ENCODE measurements around the gene MDFIC. TPM values are rescaled to one million over a fixed set of nuclear protein-coding genes. Genes with fewer than 3 reads are reported as not detected.

The MDFIC gene
- total RNA-seq, 1 donor from 2014 or later = 25.2 TPM

GRCh38 chr7:114981323-114981722 lies 59.4 kb downstream of the MDFIC start:
- Mint-ChIP-seq H3K4me3 (no peak overlapping the region), H3K27me3 (ENCODE audit: low read depth) (no peaks in the 10 kb centered on the region), H3K4me1 (peaks cover 17% of the 10 kb centered on the region), H3K9me3 (no peaks in the 10 kb centered on the region), H3K36me3 (peaks cover 12% of the 10 kb centered on the region), H3K27ac (no peak overlapping the region)
- DNase-seq (ENCODE audit: low spot score in 2 of 2, unreplicated experiment in 2 of 2) = no peak
- no peak for TF ChIP-seq CTCF (IDR thresholded peaks at IDR 0.05; ENCODE audit: unreplicated experiment)

- peaks cover 16% of the 10 kb centered on the region for H3K36me3 Mint-ChIP-seq
- H3K27me3 Mint-ChIP-seq (ENCODE audit: low read depth) = no peaks in the 10 kb centered on the region
- H3K27ac Mint-ChIP-seq = peak overlapping the region; percentile 24
- TF ChIP-seq CTCF (IDR thresholded peaks at IDR 0.05; ENCODE audit: unreplicated experiment) = no peak
- no peak for DNase-seq (ENCODE audit: low spot score in 2 of 2, unreplicated experiment in 2 of 2)
- no peaks in the 10 kb centered on the region for H3K9me3 Mint-ChIP-seq
- peaks cover 11% of the 10 kb centered on the region for H3K4me1 Mint-ChIP-seq
- H3K4me3 Mint-ChIP-seq = no peak overlapping the region
Observed at GRCh38 chr7:114985116-114985715, 63.3 kb downstream of the MDFIC start.

GRCh38 chr7:114986190-114987180 lies 64.6 kb downstream of the MDFIC start:
- H3K27ac Mint-ChIP-seq = no peak overlapping the region
- DNase-seq (ENCODE audit: low spot score in 2 of 2, unreplicated experiment in 2 of 2) = no peak
- H3K4me3 Mint-ChIP-seq = no peak overlapping the region
- peaks cover 18% of the 10 kb centered on the region for H3K36me3 Mint-ChIP-seq
- no peaks in the 10 kb centered on the region for H3K27me3 Mint-ChIP-seq (ENCODE audit: low read depth)
- no peaks in the 10 kb centered on the region for H3K9me3 Mint-ChIP-seq
- no peak for TF ChIP-seq CTCF (IDR thresholded peaks at IDR 0.05; ENCODE audit: unreplicated experiment)
- H3K4me1 Mint-ChIP-seq = peaks cover 10% of the 10 kb centered on the region

GRCh38 chr7:114988026-114988425 lies 66.1 kb downstream of the MDFIC start:
- Mint-ChIP-seq H3K27me3 (ENCODE audit: low read depth) (no peaks in the 10 kb centered on the region), H3K36me3 (peaks cover 18% of the 10 kb centered on the region), H3K4me1 (peaks cover 10% of the 10 kb centered on the region), H3K4me3 (no peak overlapping the region), H3K27ac (no peak overlapping the region), H3K9me3 (no peaks in the 10 kb centered on the region)
- DNase-seq (ENCODE audit: low spot score in 2 of 2, unreplicated experiment in 2 of 2) = no peak
- no peak for TF ChIP-seq CTCF (IDR thresholded peaks at IDR 0.05; ENCODE audit: unreplicated experiment)

- Mint-ChIP-seq H3K27me3 (ENCODE audit: low read depth) (no peaks in the 10 kb centered on the region), H3K4me1 (peaks cover 10% of the 10 kb centered on the region), H3K4me3 (no peak overlapping the region), H3K9me3 (peaks cover 8% of the 10 kb centered on the region), H3K36me3 (peaks cover 26% of the 10 kb centered on the region), H3K27ac (no peak overlapping the region)
- DNase-seq (ENCODE audit: low spot score in 2 of 2, unreplicated experiment in 2 of 2) = no peak
- TF ChIP-seq CTCF (IDR thresholded peaks at IDR 0.05; ENCODE audit: unreplicated experiment) = no peak
Observed at GRCh38 chr7:114988755-114989375, 67.0 kb downstream of the MDFIC start.
